HG02763 (cell line): ENCODE data around the gene DNAAF9.
A peak's percentile ranks its signal among the peaks of the same experiment; 100 is the strongest.
"Not testable (repeated sequence)": the region's sequence is repeated elsewhere in the genome, so short reads cannot be mapped to it uniquely, and the experiment has no call there.

ENCODE experiments used
- ATAC-seq: cut with Tn5 transposase; IDR thresholded peaks from one replicate; pipeline ENCODE4 v1.9.1; 2021; ENCODE audit warnings: mild to moderate bottlenecking, moderate library complexity; ENCODE audit not compliant: unreplicated experiment

The DNAAF9 gene

GRCh38 chr20:3407040-3407770 is at the start of gene DNAAF9:
Gene DNAAF9, minus strand, starts transcription at chr20:3407669. Its CDS starts 112 bp downstream, at chr20:3407557.
- ATAC-seq = no peak

GRCh38 chr20:3456648-3457047 is 49.2 kb upstream of the DNAAF9 start:
- ATAC-seq = no peak

GRCh38 chr20:3454831-3455230 is 47.4 kb upstream of the DNAAF9 start:
- ATAC-seq = no peak

- ATAC-seq = no peak
Measured at GRCh38 chr20:3452690-3453089, 45.2 kb upstream of the DNAAF9 start.

GRCh38 chr20:3452136-3452535 is 44.7 kb upstream of the DNAAF9 start:
- ATAC-seq = no peak

- ATAC-seq = no peak
Measured at GRCh38 chr20:3449319-3449718, 41.9 kb upstream of the DNAAF9 start.

GRCh38 chr20:3447321-3447720 is 39.9 kb upstream of the DNAAF9 start:
- ATAC-seq = no peak

GRCh38 chr20:3446779-3447178 is 39.3 kb upstream of the DNAAF9 start:
- no peak for ATAC-seq

GRCh38 chr20:3436864-3437574 is 29.6 kb upstream of the DNAAF9 start:
- no peak for ATAC-seq

GRCh38 chr20:3434232-3434631 is 26.8 kb upstream of the DNAAF9 start:
- no peak for ATAC-seq

- no peak for ATAC-seq
Measured at GRCh38 chr20:3433744-3434143, 26.3 kb upstream of the DNAAF9 start.

GRCh38 chr20:3432844-3433243 is 25.4 kb upstream of the DNAAF9 start:
- no peak for ATAC-seq

GRCh38 chr20:3431109-3431508 is 23.6 kb upstream of the DNAAF9 start:
- no peak for ATAC-seq

- peak; percentile 77 for ATAC-seq
Measured at GRCh38 chr20:3430376-3431069, 23.1 kb upstream of the DNAAF9 start.

GRCh38 chr20:3426766-3427165 is 19.3 kb upstream of the DNAAF9 start:
- ATAC-seq = not testable (repeated sequence)

GRCh38 chr20:3423126-3423525 is 15.7 kb upstream of the DNAAF9 start:
- ATAC-seq = no peak

- no peak for ATAC-seq
Measured at GRCh38 chr20:3421985-3422384, 14.5 kb upstream of the DNAAF9 start.

GRCh38 chr20:3420211-3420707 is 12.8 kb upstream of the DNAAF9 start:
- ATAC-seq = peak; percentile 88

GRCh38 chr20:3418161-3418560 is 10.7 kb upstream of the DNAAF9 start:
- not testable (repeated sequence) for ATAC-seq

- ATAC-seq = no peak
Measured at GRCh38 chr20:3414122-3414521, 6.7 kb upstream of the DNAAF9 start.

- ATAC-seq = no peak
Measured at GRCh38 chr20:3413393-3413889, 6.0 kb upstream of the DNAAF9 start.
